GM18873 (cell line): ENCODE results near the gene COL5A3.
"Not testable (repeated sequence)": the region's sequence is repeated elsewhere in the genome, so short reads cannot be mapped to it uniquely, and the experiment has no call there.

Source experiments
- ATAC-seq: cut with Tn5 transposase; IDR thresholded peaks from one replicate; pipeline ENCODE4 v1.9.1; 2021; ENCODE audit warnings: mild to moderate bottlenecking, moderate library complexity, moderate number of reproducible peaks; ENCODE audit not compliant: unreplicated experiment, low FRiP score

Gene COL5A3

GRCh38 chr19:10010247-10010691 is at the start of gene COL5A3:
COL5A3 (minus strand) TSS chr19:10010504; CDS start chr19:10010385, 119 bp downstream.
- no peak for ATAC-seq

- no peak for ATAC-seq
These were observed 42.5 kb upstream of the COL5A3 start for GRCh38 chr19:10052602-10053360.

- no peak for ATAC-seq
These were observed 39.3 kb upstream of the COL5A3 start for GRCh38 chr19:10049626-10050025.

- ATAC-seq: no peak
These were observed 35.1 kb upstream of the COL5A3 start for GRCh38 chr19:10045371-10045770.

- ATAC-seq: no peak
These were observed 34.1 kb upstream of the COL5A3 start for GRCh38 chr19:10044390-10044789.

- ATAC-seq: no peak
These were observed 33.1 kb upstream of the COL5A3 start for GRCh38 chr19:10043286-10043927.

GRCh38 chr19:10037809-10038208 is 27.5 kb upstream of the COL5A3 start:
- ATAC-seq: no peak

GRCh38 chr19:10037367-10037766 is 27.1 kb upstream of the COL5A3 start:
- no peak for ATAC-seq

GRCh38 chr19:10036601-10037071 is 26.3 kb upstream of the COL5A3 start:
- no peak for ATAC-seq

- ATAC-seq: no peak
These were observed 23.3 kb upstream of the COL5A3 start for GRCh38 chr19:10033614-10034013.

- ATAC-seq: no peak
These were observed 17.1 kb upstream of the COL5A3 start for GRCh38 chr19:10027158-10027997.

- ATAC-seq: no peak
These were observed 16.4 kb upstream of the COL5A3 start for GRCh38 chr19:10026744-10027143.

- ATAC-seq: not testable (repeated sequence)
These were observed 12.8 kb upstream of the COL5A3 start for GRCh38 chr19:10023096-10023495.

GRCh38 chr19:10021863-10022262 is 11.6 kb upstream of the COL5A3 start:
- no peak for ATAC-seq

GRCh38 chr19:10021446-10021845 is 11.1 kb upstream of the COL5A3 start:
- no peak for ATAC-seq

- ATAC-seq: no peak
These were observed 10.5 kb upstream of the COL5A3 start for GRCh38 chr19:10020851-10021250.

GRCh38 chr19:10019246-10019645 is 8.9 kb upstream of the COL5A3 start:
- no peak for ATAC-seq

GRCh38 chr19:10018786-10019185 is 8.5 kb upstream of the COL5A3 start:
- ATAC-seq: no peak

- ATAC-seq: no peak
These were observed 8.0 kb upstream of the COL5A3 start for GRCh38 chr19:10018263-10018662.

GRCh38 chr19:10013834-10014618 is 3.7 kb upstream of the COL5A3 start:
- no peak for ATAC-seq
